HepG2 (cell line): Measurements from ENCODE around the gene ZSCAN21. TPM values are rescaled to one million over a fixed set of nuclear protein-coding genes. Genes with fewer than 3 reads are reported as not detected.
A peak's percentile ranks its signal among the peaks of the same experiment; 100 is the strongest.

ENCODE experiments used
- ETV6 ChIP-seq: sonication (generic); formaldehyde crosslinking; conservative IDR thresholded peaks from 2 replicates; pipeline ENCODE4 v1.4.0; 2020; ENCODE audit warnings: missing genetic modification reagents
- HMG20B ChIP-seq: conservative IDR thresholded peaks from 2 replicates; pipeline ENCODE4 v1.6.1; 2016; ENCODE audit warnings: missing genetic modification reagents, missing compliant biosample characterization
- JARID2 ChIP-seq: sonication (generic); formaldehyde crosslinking; IDR thresholded peaks from 2 replicates; pipeline ENCODE4 v1.8.1; 2023; ENCODE audit warnings: missing genetic modification reagents, inconsistent platforms; ENCODE audit not compliant: insufficient replicate concordance
- KAT7 ChIP-seq: IDR thresholded peaks from 2 replicates; pipeline ENCODE4 v1.6.1; 2018; ENCODE audit warnings: borderline replicate concordance, missing compliant biosample characterization
- SIX1 ChIP-seq: sonication (generic); formaldehyde crosslinking; IDR thresholded peaks from 2 replicates; pipeline ENCODE4 v1.4.0; 2020; ENCODE audit warnings: missing genetic modification reagents, borderline replicate concordance
- SMAD3 ChIP-seq: sonication (generic); formaldehyde crosslinking; IDR thresholded peaks from 2 replicates; pipeline ENCODE4 v1.4.0; 2020; ENCODE audit warnings: missing genetic modification reagents
- SNAPC2 ChIP-seq: sonication (generic); formaldehyde crosslinking; IDR thresholded peaks from 2 replicates; pipeline ENCODE4 v1.8.1; 2022; ENCODE audit warnings: mild to moderate bottlenecking, missing genetic modification reagents
- TARDBP ChIP-seq: sonication (generic); formaldehyde crosslinking; IDR thresholded peaks from 2 replicates; pipeline ENCODE4 v1.8.0; 2022; ENCODE audit warnings: mild to moderate bottlenecking, missing genetic modification reagents
- ZFP82 ChIP-seq: sonication (generic); formaldehyde crosslinking; IDR thresholded peaks from 2 replicates; pipeline ENCODE4 v1.5.1; 2020; ENCODE audit warnings: mild to moderate bottlenecking, missing genetic modification reagents, borderline replicate concordance
- ZNF282 ChIP-seq: fragments of 450-650 bp; IDR thresholded peaks from 2 replicates; pipeline ENCODE4 v1.6.1; 2018; ENCODE audit not compliant: partially characterized antibody
- ZNF784 ChIP-seq: sonication (generic); formaldehyde crosslinking; IDR thresholded peaks from 2 replicates; pipeline ENCODE4 v1.5.1; 2020; ENCODE audit warnings: missing genetic modification reagents, mild to moderate bottlenecking, borderline replicate concordance
- ZNF841 ChIP-seq: sonication (generic); formaldehyde crosslinking; IDR thresholded peaks from 2 replicates; pipeline ENCODE4 v1.8.1; 2023; ENCODE audit warnings: missing genetic modification reagents, borderline replicate concordance
- polyA plus RNA-seq, 8 experiments: library from polyadenylated mRNA; depleted of rRNA in 3 of 8; stranded (reverse) in 7 of 8; unstranded in 1 of 8; fragments of >200 nt; fragmentation: Illumina TruSeq in 4 of 8; extraction: Trizol in 4 of 8; gene quantifications; 2 replicates each; pipeline versions ENCODE4 v1.2.1 to v1.2.3, GENCODE V29; 2011 to 2016; ENCODE audit warnings: low read depth in 4 of 8, missing spikeins in 1 of 8, mixed read lengths in 1 of 8; ENCODE audit not compliant: insufficient read depth in 1 of 8
- total RNA-seq, 5 experiments: library from RNA; depleted of rRNA; stranded (reverse); fragments of >200 nt; fragmentation: Illumina TruSeq; extraction: Trizol; gene quantifications; 2 replicates each; pipeline ENCODE4 v1.2.3, GENCODE V29; 2016; ENCODE audit warnings: low read depth in 1 of 5
- TF ChIP-seq, protein P1 (sequence below): sonication (generic); formaldehyde crosslinking; IDR thresholded peaks from 2 replicates; pipeline ENCODE4 v1.8.0; 2022; ENCODE audit warnings: missing genetic modification reagents, mild to moderate bottlenecking, inconsistent platforms, borderline replicate concordance
- TF ChIP-seq, protein P2 (sequence below): IDR thresholded peaks from 2 replicates; pipeline ENCODE4 v1.6.1; 2012; ENCODE audit warnings: low read depth, low read length, improper control_type of control experiment
- TF ChIP-seq, protein P3 (sequence below): sonication (generic); formaldehyde crosslinking; conservative IDR thresholded peaks from 2 replicates; pipeline ENCODE4 v1.8.0; 2022; ENCODE audit warnings: missing genetic modification reagents
- TF ChIP-seq, protein P4 (sequence below): sonication (generic); formaldehyde crosslinking; IDR thresholded peaks from 2 replicates; pipeline ENCODE4 v1.4.0; 2020; ENCODE audit warnings: mild to moderate bottlenecking, missing genetic modification reagents
- TF ChIP-seq, protein P5 (sequence below): sonication (generic); formaldehyde crosslinking; IDR thresholded peaks from 2 replicates; pipeline ENCODE4 v1.4.0; 2020; ENCODE audit warnings: mild to moderate bottlenecking, missing genetic modification reagents
- TF ChIP-seq, protein P6 (sequence below): sonication (generic); formaldehyde crosslinking; IDR thresholded peaks from 2 replicates; pipeline ENCODE4 v1.8.0; 2022; ENCODE audit warnings: missing genetic modification reagents, mild to moderate bottlenecking, borderline replicate concordance

Gene ZSCAN21
- total and polyA plus RNA-seq, 2 of the 13 experiments (the other 11 are each of a cell fraction or from before 2014, with no cell fraction given): 7.0 to 10.0 TPM

GRCh38 chr7:100017300-100017699 is 32.3 kb upstream of the ZSCAN21 start (continued):
- TF ChIP-seq, protein P1, sequence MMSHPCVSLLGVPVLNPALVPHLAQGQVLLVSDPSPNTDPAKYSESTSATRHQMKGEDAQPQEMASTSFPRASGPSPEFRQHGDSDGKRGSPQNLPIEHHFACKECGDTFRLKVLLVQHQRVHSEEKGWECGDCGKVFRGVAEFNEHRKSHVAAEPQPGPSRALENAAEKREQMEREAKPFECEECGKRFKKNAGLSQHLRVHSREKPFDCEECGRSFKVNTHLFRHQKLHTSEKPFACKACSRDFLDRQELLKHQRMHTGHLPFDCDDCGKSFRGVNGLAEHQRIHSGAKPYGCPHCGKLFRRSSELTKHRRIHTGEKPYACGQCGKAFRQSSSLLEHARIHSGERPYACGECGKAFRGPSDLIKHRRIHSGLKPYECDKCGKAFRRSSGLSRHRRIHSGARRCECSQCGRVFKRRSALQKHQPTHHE: no peak
- TF ChIP-seq SMAD3 (no peak), ZNF784 (CRISPR knock-in tag) (no peak), ETV6 (no peak), TARDBP (CRISPR knock-in tag) (0 out of 2 replicates have a peak, but pooled peaks have one; percentile 20), ZFP82 (no peak), ZNF282 (no peak), SIX1 (CRISPR knock-in tag) (no peak), KAT7 (CRISPR knock-in tag) (peak; percentile 39; the same call in 1 of the 2 replicates), HMG20B (CRISPR knock-in tag) (0 out of 2 replicates have a peak, but pooled peaks have one; percentile 22), ZNF841 (CRISPR knock-in tag) (no peak), JARID2 (CRISPR knock-in tag) (no peak), SNAPC2 (CRISPR knock-in tag) (no peak)
- TF ChIP-seq, protein P2, sequence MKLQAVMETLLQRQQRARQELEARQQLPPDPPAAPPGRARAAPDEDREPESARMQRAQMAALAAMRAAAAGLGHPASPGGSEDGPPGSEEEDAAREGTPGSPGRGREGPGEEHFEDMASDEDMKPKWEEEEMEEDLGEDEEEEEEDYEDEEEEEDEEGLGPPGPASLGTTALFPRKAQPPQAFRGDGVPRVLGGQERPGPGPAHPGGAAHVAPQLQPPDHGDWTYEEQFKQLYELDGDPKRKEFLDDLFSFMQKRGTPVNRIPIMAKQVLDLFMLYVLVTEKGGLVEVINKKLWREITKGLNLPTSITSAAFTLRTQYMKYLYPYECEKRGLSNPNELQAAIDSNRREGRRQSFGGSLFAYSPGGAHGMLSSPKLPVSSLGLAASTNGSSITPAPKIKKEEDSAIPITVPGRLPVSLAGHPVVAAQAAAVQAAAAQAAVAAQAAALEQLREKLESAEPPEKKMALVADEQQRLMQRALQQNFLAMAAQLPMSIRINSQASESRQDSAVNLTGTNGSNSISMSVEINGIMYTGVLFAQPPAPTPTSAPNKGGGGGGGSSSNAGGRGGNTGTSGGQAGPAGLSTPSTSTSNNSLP: no peak
- TF ChIP-seq, protein P3, sequence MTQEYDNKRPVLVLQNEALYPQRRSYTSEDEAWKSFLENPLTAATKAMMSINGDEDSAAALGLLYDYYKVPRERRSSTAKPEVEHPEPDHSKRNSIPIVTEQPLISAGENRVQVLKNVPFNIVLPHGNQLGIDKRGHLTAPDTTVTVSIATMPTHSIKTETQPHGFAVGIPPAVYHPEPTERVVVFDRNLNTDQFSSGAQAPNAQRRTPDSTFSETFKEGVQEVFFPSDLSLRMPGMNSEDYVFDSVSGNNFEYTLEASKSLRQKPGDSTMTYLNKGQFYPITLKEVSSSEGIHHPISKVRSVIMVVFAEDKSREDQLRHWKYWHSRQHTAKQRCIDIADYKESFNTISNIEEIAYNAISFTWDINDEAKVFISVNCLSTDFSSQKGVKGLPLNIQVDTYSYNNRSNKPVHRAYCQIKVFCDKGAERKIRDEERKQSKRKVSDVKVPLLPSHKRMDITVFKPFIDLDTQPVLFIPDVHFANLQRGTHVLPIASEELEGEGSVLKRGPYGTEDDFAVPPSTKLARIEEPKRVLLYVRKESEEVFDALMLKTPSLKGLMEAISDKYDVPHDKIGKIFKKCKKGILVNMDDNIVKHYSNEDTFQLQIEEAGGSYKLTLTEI: no peak
- TF ChIP-seq, protein P4, sequence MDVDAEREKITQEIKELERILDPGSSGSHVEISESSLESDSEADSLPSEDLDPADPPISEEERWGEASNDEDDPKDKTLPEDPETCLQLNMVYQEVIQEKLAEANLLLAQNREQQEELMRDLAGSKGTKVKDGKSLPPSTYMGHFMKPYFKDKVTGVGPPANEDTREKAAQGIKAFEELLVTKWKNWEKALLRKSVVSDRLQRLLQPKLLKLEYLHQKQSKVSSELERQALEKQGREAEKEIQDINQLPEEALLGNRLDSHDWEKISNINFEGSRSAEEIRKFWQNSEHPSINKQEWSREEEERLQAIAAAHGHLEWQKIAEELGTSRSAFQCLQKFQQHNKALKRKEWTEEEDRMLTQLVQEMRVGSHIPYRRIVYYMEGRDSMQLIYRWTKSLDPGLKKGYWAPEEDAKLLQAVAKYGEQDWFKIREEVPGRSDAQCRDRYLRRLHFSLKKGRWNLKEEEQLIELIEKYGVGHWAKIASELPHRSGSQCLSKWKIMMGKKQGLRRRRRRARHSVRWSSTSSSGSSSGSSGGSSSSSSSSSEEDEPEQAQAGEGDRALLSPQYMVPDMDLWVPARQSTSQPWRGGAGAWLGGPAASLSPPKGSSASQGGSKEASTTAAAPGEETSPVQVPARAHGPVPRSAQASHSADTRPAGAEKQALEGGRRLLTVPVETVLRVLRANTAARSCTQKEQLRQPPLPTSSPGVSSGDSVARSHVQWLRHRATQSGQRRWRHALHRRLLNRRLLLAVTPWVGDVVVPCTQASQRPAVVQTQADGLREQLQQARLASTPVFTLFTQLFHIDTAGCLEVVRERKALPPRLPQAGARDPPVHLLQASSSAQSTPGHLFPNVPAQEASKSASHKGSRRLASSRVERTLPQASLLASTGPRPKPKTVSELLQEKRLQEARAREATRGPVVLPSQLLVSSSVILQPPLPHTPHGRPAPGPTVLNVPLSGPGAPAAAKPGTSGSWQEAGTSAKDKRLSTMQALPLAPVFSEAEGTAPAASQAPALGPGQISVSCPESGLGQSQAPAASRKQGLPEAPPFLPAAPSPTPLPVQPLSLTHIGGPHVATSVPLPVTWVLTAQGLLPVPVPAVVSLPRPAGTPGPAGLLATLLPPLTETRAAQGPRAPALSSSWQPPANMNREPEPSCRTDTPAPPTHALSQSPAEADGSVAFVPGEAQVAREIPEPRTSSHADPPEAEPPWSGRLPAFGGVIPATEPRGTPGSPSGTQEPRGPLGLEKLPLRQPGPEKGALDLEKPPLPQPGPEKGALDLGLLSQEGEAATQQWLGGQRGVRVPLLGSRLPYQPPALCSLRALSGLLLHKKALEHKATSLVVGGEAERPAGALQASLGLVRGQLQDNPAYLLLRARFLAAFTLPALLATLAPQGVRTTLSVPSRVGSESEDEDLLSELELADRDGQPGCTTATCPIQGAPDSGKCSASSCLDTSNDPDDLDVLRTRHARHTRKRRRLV (CRISPR knock-in tag): no peak
- TF ChIP-seq, protein P5, sequence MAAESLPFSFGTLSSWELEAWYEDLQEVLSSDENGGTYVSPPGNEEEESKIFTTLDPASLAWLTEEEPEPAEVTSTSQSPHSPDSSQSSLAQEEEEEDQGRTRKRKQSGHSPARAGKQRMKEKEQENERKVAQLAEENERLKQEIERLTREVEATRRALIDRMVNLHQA (CRISPR knock-in tag): no peak
- TF ChIP-seq, protein P6, sequence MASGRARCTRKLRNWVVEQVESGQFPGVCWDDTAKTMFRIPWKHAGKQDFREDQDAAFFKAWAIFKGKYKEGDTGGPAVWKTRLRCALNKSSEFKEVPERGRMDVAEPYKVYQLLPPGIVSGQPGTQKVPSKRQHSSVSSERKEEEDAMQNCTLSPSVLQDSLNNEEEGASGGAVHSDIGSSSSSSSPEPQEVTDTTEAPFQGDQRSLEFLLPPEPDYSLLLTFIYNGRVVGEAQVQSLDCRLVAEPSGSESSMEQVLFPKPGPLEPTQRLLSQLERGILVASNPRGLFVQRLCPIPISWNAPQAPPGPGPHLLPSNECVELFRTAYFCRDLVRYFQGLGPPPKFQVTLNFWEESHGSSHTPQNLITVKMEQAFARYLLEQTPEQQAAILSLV (CRISPR knock-in tag): no peak
